HG03354 (cell line): Measurements from ENCODE around the gene UPK1A.

Experiments
- ATAC-seq: cut with Tn5 transposase; IDR thresholded peaks from one replicate; pipeline ENCODE4 v1.9.1; 2021; ENCODE audit warnings: mild to moderate bottlenecking; ENCODE audit not compliant: unreplicated experiment, poor library complexity, severe bottlenecking

Gene UPK1A

GRCh38 chr19:35666251-35666913, at the start of gene UPK1A:
UPK1A (plus strand) TSS chr19:35666517; CDS start chr19:35666813, 296 bp downstream.
- no peak for ATAC-seq

- no peak for ATAC-seq
Observed at GRCh38 chr19:35618857-35619256, 47.5 kb upstream of the UPK1A start.

- no peak for ATAC-seq
Observed at GRCh38 chr19:35619290-35619923, 46.9 kb upstream of the UPK1A start.

GRCh38 chr19:35620001-35620400, 46.3 kb upstream of the UPK1A start:
- no peak for ATAC-seq

- no peak for ATAC-seq
Observed at GRCh38 chr19:35621708-35622107, 44.6 kb upstream of the UPK1A start.

- no peak for ATAC-seq
Observed at GRCh38 chr19:35622750-35623149, 43.6 kb upstream of the UPK1A start.

- no peak for ATAC-seq
Observed at GRCh38 chr19:35623327-35624010, 42.8 kb upstream of the UPK1A start.

- ATAC-seq, result no peak
Observed at GRCh38 chr19:35628264-35628564, 38.1 kb upstream of the UPK1A start.

GRCh38 chr19:35628565-35629331, 37.6 kb upstream of the UPK1A start, which contains the start of gene RBM42:
RBM42 (plus strand) TSS chr19:35629036; CDS start chr19:35629154, 118 bp downstream.
- ATAC-seq, result peak; percentile 94

- peak; percentile 18 for ATAC-seq
Observed at GRCh38 chr19:35629332-35629633, 37.0 kb upstream of the UPK1A start.

- no peak for ATAC-seq
Observed at GRCh38 chr19:35633727-35634440, 32.4 kb upstream of the UPK1A start.

GRCh38 chr19:35636651-35637050, 29.7 kb upstream of the UPK1A start:
- no peak for ATAC-seq

- ATAC-seq, result no peak
Observed at GRCh38 chr19:35637165-35637564, 29.2 kb upstream of the UPK1A start.

GRCh38 chr19:35639321-35639639, 27.0 kb upstream of the UPK1A start:
- no peak for ATAC-seq

- no peak for ATAC-seq
Observed at GRCh38 chr19:35639863-35640262, 26.5 kb upstream of the UPK1A start.

GRCh38 chr19:35641515-35642151, 24.7 kb upstream of the UPK1A start, which contains the start of gene ETV2:
ETV2 (plus strand) TSS chr19:35641745; CDS start chr19:35642461, 716 bp downstream.
- no peak for ATAC-seq

GRCh38 chr19:35642312-35642711, 24.0 kb upstream of the UPK1A start:
- no peak for ATAC-seq

- ATAC-seq, result no peak
Observed at GRCh38 chr19:35642798-35643254, 23.5 kb upstream of the UPK1A start.
